HG03108 (cell line): ENCODE results near the gene ZNF578.
A peak's percentile ranks its signal among the peaks of the same experiment; 100 is the strongest.
"Not testable (repeated sequence)": the region's sequence is repeated elsewhere in the genome, so short reads cannot be mapped to it uniquely, and the experiment has no call there.

ENCODE experiments used
- ATAC-seq: cut with Tn5 transposase; IDR thresholded peaks from one replicate; pipeline ENCODE4 v1.9.1; 2021; ENCODE audit warnings: moderate library complexity; ENCODE audit not compliant: unreplicated experiment

ZNF578 gene

DNA sequence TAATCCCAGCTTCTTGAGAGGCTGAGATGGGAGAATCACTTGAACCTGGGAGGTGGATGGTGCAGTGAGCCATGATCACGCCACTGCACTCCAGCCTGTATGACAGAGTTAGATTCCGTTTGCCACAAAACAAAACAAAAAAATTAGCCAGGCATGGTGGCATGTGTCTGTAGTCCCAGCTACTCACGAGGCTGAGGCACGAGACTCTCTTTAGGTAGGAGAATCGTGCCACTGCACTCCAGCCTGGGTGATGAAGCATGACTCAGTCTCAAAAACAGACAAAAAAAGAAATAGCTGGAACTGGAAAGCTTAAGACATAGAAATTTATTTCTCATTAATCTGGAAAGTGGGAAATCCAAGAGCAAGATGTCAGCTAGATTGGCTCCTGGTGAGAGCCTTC is 53.9 kb downstream of the ZNF578 start:
- no peak for ATAC-seq

DNA sequence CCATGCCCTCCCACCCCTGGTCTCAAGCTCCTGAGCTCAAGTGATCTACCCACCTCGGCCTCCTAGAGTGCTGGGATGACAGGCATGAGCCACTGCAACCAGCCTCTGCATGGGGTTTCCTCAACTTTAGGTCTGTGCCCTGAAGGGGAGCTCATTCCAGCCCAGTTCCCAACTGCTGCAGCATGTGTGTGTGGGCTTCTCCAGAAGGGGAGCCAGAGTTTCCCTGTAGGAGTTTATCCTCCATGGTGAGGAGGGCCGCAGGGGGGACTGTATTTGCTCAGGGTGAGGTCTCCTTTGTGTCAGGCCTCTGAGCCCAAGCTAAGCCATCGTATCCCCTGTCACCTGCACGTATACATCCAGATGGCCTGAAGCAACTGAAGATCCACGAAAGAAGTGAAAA is 62.8 kb downstream of the ZNF578 start:
- ATAC-seq = no peak

DNA sequence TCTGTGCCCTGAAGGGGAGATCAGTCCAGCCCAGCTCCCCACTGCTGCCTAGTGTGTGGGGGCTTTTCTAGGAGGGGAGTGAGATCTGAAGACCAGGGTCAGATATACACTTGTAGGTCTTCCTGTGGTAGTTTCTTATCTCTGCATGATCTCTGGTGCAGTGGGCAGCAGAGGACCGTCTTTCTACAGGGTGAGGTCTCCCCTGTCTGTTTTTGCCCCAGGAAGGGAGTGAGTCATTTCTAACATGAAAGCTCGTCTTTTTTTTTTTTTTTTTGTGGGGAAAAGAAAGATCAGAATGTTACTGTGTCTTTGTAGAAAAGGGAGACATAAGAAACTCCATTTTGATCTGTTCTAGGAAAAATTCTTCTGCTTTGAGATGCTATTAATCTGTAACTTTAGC is 65.3 kb downstream of the ZNF578 start:
- no peak for ATAC-seq

DNA sequence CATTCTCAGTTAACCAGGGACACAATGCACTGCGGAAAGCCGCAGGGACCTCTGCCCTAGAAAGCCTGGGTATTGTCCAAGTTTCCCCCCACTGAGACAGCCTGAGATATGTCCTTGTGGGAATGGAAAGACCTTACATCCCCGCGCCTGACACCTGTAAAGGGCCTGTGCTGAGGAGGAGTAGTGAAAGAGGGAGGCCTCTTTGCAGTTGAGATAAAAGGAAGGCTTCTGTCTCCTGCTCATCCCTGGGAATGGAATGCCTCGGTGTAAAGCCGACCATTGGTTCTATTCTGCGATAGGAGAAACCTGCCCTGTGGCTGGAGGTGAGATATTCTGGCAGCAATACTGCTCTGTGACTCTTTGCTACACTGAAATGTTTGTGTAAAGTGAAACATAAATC is 65.8 kb downstream of the ZNF578 start:
- not testable (repeated sequence) for ATAC-seq

DNA sequence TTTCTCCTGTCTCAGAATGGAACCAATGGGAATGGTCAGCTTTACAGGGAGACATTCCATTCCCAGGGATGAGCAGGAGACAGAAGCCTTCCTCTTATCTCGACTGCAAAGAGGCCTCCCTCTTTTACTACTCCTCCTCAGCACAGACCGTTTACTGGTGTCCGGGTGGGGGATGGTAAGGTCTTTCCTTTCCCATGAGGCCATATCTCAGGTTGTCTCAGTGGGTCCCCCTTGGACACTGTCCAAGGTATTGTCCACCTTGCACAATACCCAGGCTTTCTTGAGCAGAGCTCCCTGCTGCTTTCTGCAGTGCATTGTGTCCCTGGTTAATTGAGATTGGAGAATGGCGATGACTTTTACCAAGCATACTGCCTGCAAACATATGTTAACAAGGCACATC is 66.7 kb downstream of the ZNF578 start:
- no peak for ATAC-seq

DNA sequence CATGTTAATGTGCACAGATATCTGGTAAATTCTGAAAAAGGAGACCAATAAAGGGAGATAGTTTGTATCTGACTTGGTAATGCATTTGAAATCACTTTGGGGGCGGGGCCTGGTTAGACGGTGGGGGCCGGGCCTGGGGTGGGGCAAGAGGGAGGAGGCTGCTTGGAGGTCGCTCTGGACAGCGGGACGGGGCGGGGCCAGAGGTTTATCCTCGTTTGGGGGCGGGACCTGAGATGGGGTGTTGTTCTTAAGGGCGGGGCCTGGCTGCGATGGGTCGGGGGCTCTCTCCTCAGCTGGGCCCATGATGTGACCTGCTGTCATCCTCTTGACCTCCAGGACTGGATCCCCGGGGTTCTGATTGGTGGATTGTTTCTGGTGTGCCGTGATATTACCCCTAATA is 69.2 kb downstream of the ZNF578 start:
- ATAC-seq = no peak

DNA sequence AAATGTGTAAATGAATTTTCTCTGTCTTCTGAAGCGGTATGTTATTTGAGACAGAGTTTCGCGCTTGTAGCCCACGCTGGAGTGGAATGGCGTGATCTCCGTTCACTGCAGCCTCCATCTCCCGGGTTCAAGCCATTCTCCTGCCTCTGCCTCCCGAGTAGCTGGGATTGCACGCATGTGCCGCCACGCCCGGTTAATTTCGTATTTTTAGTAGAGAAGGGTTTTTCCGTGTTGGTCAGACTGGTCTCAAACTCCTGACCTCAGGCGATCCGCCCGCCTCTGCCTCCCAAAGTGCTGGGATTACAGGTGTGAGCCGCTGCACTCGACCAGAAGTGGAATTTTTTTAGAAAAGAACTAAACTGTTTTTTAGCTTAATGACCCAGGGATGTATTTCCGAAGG is 70.7 kb downstream of the ZNF578 start:
- ATAC-seq = no peak

DNA sequence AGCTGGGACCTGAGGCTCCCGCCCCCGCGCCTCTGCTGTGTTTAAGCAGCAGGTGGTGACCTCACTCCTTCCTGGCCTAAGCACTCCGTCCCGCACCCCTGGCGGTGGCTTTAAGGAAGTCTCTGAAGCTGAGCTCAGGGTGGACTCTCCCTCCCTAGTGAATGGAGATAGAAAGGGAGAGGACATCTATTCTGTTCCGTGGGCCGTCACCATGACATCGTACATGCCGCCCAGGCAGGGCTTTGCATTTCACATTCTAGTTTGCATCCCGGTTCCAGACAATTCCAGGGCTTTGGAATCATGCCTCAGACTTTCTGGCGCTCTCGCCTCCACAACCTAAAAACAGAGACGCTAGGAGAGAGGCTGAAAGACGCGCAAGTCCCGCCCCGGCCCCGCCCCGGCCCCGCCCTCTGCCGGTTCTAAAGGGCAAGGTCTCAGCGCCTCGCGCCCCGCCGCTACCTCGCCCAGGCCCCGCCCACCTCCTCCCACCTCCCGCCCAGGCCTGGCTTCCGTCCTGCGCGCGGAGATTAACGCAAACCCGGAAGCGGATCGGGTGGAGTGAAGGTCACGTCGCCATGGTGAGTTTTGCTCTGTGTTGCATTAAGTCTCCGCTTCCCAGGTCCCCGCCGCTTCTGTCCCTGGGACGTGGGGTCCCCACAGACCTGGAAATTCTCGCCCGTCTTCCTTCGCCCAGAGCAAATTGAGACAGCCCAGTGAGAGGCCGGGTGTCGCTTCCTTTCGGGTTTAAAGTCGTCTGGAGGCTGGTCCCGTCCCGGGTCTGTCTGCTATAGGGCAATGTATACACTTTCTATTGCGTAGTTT is 74.0 kb downstream of the ZNF578 start, which contains the start of gene ZNF808:
Gene ZNF808 (plus strand): TSS at position 535 of the 822 bp plus-strand sequence. CDS start 15,617 bp downstream, outside the sequence.
- ATAC-seq = peak; percentile 81

DNA sequence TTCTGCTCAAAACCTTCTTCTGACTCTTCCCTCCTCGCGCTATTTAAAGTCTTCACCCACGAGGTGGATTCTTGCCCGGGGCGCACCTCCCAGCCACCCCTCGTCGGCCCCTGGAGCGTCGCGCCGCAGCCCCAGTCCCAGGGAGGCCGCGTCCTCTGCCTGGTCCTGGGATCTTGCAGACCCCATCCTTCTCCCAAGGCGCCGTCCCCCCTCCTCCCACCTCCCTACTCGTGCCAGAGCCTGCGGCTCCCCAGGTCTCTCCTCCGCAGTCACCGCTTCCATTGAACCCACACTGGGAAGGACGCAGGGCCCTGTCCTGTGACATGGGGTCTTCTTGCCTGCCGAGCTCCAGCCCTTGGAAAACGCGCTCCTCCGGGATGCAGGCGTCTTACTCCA is 74.6 kb downstream of the ZNF578 start:
- ATAC-seq = peak; percentile 21

DNA sequence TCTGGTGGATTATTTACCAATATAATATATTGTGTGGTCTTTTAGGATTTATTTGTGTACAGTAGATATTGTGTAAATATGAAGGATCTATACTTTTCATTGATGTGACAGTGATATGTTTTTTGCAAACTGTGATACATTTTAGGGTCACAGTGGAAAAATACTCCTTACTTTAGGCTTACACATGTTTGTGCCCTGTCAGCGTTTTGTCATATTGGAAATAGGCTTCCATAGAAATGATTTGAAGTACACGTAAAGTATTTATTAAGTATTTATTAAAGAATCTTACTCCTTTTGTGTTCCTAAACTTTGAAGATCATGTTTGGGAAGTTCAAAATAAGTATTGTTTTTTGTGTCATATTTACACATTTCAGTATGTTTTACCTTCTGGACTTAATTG is 79.1 kb downstream of the ZNF578 start:
- ATAC-seq = no peak

DNA sequence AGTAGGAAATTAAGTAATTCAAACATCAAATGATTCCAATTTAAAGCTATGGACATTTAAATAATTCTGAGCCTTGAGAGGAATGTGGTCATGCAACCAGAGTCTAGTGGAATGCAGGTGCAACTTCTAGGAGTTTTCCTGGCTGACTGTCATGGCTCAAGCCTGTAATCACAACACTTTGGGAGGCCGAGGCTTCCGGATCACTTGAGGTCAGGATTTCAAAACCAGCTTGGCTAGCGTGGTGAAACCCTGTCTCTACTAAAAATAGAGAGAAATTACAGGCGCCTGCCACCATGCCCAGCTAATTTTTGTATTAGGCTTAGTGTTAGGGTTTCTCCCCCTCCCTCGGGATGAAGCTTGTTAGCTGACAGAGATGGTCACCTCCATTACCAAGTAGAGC is 80.5 kb downstream of the ZNF578 start:
- ATAC-seq = no peak

DNA sequence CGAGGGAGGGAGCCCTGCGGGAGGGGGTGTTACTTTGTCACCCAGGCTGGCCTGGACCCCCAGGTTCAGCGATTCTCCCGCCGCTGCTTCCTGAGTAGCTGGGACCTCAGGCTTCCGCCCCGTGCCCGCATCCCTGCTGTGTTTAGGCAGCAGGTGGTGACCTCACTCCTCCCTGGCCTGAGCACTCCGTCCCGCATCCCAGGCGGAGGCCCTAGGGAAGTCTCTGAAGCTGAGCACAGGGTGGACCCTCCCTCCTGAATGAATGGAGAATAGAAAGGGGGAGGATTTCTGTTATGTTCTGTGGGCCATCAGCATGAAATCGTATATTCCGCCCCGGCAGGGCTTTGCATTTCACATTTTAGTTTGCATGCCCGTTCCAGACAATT is 82.0 kb downstream of the ZNF578 start:
- ATAC-seq = peak; percentile 4

DNA sequence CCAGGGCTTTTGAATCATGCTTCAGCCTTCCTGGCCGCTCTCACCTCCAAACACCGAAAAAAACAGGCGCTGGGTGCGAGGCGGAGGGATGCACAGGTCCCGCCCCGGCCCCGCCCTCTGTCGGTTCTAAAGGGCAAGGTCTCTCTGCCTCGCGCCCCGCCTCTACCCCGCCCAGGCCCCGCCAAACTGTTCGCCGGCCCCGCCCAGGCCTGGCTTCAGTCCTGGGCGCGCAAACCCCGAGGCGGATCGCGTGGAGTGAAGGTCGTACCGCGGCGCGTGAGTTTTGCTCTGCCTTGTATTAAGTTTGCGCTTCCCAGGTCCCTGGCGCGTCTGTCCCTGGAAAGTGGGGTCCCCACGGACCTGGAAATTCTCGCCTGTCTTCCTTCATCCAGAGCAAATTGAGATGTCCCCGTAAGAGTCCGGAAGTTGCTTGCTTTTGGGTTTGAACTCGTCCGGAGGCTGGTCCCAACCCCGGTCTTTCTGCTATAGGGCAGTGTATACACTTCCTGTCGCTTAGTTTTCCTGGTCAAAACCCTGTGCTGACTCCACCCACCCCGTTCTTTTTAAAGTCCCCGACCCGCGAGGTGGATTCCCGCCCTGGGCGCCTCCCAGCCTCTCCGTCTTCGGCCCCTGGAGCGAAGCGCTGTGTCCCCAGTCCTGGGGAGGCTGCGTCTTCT is 82.6 kb downstream of the ZNF578 start:
- peak; percentile 82 for ATAC-seq

DNA sequence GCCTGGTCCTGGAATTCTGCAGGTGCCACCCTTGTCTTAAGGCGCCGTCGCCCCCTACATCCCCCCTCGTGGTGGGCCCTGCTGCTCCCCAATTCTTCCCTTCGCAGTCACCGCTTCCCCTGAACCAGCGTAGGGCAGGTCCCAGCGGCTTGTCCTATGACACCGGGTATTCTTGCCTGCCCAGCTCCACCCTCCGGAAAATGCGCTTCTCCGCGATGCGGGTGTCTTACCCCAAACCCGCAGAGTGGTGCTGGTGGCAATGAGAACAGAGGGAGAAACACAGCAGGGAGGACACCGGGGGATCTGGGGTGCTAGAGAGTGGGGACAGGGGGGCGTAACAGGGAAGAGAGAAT is 83.1 kb downstream of the ZNF578 start:
- peak; percentile 24 for ATAC-seq

DNA sequence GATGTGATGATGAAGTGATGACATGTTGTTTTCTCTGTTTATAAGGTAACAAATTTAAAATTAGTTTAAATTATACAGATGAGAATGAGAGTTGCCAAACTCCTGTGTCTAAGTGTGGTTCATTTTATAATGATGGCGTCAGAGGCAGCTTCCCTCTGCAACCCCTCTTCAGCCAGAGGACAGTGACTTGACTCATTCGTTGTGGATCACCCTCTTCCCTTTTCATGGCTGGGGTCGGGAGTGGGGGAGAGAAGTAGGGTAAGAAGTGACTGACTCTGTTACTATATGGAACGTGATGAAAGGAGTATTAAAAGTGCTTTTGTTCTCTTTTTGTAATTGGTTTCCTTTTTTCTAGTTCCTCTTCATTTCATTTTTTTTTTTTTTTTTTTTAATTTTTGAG is 85.5 kb downstream of the ZNF578 start:
- ATAC-seq = not testable (repeated sequence)

DNA sequence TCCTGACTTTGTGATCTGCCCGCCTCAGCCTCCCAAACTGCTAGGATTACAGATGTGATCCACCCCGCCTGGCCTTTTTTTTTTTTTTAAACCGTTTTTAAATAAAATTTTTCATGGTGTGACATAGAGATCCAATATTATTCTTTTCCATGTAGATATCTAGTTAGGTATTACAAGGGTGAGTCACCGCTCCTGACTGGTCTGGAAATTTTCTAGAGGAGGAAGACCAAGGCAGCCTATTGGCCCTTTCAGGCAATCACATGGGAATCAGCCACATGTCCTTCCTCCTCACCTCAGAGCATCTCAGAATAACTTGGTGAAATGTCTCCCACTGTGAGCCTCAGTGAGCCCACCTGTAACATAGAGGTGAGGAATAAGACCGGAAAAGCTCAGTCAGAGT is 87.8 kb downstream of the ZNF578 start:
- ATAC-seq = not testable (repeated sequence)

DNA sequence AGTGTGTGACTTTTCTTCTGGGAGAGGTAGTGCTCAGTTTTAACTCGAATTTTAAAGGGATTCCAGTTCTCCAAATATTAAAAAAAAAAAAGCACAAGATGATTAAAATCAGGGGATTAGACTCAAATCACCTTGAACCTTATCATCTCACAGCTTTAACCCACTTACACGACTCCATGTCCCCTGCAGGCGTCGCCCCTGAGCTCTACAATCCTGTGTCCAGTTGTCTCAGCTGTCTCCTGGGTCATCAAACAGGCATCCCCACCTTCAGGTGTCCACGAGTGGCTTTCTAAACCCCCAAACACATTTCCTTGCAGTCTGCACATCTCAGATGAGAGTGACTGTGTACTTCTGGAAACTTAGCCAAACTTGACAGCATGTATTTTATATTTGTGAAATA is 88.3 kb downstream of the ZNF578 start:
- ATAC-seq = no peak

DNA sequence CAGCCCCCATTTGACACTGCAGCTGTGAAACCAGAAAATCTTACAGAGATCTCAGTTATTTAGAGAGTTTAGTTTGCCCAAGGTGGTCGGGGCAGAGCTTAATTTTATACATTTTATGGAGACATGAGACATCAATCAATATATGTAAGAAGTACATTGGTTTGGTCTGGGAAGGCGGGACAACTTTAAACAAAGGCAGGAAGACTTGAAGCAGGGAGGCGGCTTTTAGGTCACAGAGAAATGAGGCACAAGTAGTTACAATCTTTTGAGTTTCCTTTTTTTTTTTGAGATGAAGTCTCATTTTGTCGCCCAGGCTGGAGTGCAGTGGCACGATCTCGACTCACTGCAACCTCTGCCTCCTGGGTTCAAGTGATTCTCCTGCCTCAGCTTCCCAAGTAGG is 89.2 kb downstream of the ZNF578 start:
- not testable (repeated sequence) for ATAC-seq

DNA sequence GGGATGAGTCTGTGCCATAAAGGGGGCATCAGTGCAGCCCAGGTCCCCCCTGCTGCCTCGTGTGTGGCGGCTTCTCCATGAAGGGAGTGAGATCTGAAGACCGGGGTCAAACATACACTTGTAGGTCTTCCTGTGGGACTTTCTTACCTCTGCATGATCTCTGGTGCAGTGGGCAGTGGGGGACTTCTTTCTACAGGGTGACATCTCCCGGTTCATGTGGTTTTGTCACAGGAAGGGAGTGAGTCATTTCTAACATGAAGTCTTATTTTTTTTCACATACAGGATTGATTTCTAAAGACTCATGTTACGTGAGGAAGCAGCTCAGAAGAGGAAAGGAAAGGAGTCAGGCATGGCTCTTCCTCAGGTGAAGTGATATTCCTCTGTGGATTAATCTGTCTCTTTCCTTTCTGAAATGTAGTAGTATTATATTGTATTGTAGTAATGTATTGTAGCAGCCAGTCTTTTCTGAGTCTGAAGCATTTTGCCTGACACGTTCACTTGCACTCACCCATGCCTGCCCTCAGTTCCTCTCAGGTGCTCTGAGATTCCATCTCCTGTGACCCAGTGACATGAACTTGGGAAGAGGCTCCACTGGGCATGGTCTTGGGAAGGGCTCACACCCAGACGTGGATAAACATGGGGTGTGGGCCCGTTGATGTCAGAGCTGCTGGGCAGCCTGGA is 89.8 kb downstream of the ZNF578 start:
- peak; percentile 63 for ATAC-seq

DNA sequence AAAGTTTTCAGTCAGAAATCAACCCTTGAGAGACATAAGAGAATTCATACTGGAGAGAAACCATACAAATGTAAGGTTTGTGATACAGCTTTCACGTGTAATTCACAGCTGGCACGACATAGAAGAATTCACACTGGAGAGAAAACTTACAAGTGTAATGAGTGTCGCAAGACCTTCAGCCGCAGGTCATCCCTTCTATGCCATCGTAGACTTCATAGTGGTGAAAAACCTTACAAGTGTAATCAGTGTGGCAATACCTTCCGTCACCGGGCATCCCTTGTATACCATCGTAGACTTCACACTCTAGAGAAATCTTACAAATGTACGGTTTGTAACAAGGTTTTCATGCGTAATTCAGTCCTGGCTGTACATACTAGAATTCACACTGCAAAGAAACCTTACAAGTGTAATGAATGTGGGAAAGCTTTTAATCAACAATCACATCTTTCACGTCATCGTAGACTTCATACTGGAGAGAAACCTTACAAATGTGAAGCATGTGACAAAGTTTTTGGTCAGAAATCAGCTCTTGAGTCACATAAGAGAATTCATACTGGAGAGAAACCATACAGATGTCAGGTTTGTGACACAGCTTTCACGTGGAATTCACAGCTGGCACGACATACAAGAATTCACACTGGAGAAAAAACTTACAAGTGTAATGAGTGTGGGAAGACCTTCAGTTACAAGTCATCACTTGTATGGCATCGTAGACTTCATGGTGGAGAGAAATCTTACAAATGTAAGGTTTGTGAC is 101.0 kb downstream of the ZNF578 start:
- ATAC-seq = no peak
